SJCRH30 (cell line): Measurements from ENCODE around the gene DAPL1. TPM values are rescaled to one million over a fixed set of nuclear protein-coding genes. Genes with fewer than 3 reads are reported as not detected.
A peak's percentile ranks its signal among the peaks of the same experiment; 100 is the strongest.

Experiments
- DNase-seq, 2 experiments: peaks; one replicate each; pipeline ENCODE4 v3.0.0-alpha.2; 2015 to 2020
- H3K27ac ChIP-seq: fragments of 250-450 bp; sonication (Bioruptor Pico); 2 replicates; pipeline ENCODE4 v1.5.1; 2020; ENCODE audit warnings: mild to moderate bottlenecking, moderate library complexity
- H3K27me3 ChIP-seq: fragments of 250-450 bp; sonication (Bioruptor Pico); 2 replicates; pipeline ENCODE4 v1.5.1; 2020; ENCODE audit warnings: mild to moderate bottlenecking, moderate library complexity
- H3K36me3 ChIP-seq: fragments of 250-450 bp; sonication (Bioruptor Pico); 2 replicates; pipeline ENCODE4 v1.5.1; 2020; ENCODE audit warnings: mild to moderate bottlenecking, moderate library complexity
- H3K4me1 ChIP-seq: fragments of 250-450 bp; sonication (Bioruptor Pico); 2 replicates; pipeline ENCODE4 v1.5.1; 2020; ENCODE audit warnings: mild to moderate bottlenecking, moderate library complexity
- H3K4me3 ChIP-seq: fragments of 250-450 bp; sonication (Bioruptor Pico); 2 replicates; pipeline ENCODE4 v1.5.1; 2020; ENCODE audit warnings: mild to moderate bottlenecking, moderate library complexity
- H3K9me3 ChIP-seq: fragments of 250-450 bp; sonication (Bioruptor Pico); replicated peaks from 2 replicates; pipeline ENCODE4 v1.5.1; 2020; ENCODE audit warnings: mild to moderate bottlenecking, moderate library complexity
- total RNA-seq: library from RNA; depleted of rRNA; stranded (reverse); fragments of >200 nt; shearing (Covaris generic); gene quantifications from 2 replicates; pipeline ENCODE4 v1.2.3, GENCODE V29; 2014

DAPL1 gene
- total RNA-seq, 1 experiment from 2014 or later = not detected

GRCh38 chr2:158796652-158797051 is 1.5 kb downstream of the DAPL1 start:
- no peak for DNase-seq
- H3K27me3 ChIP-seq = peaks cover 3% of the 10 kb centered on the region; the same call in 1 of the 2 replicates
- peaks cover 9% of the 10 kb centered on the region for H3K4me1 ChIP-seq
- no peak overlapping the region for H3K27ac ChIP-seq
- H3K36me3 ChIP-seq = no peaks in the 10 kb centered on the region
- H3K9me3 ChIP-seq = no peaks in the 10 kb centered on the region
- no peak overlapping the region for H3K4me3 ChIP-seq

GRCh38 chr2:158797963-158798700 is 3.0 kb downstream of the DAPL1 start:
- Histone ChIP-seq H3K4me1 (peaks cover 9% of the 10 kb centered on the region), H3K27ac (no peak overlapping the region), H3K36me3 (no peaks in the 10 kb centered on the region), H3K4me3 (no peak overlapping the region), H3K27me3 (peaks cover 3% of the 10 kb centered on the region; the same call in 1 of the 2 replicates), H3K9me3 (no peaks in the 10 kb centered on the region)
- DNase-seq = peak; percentile 61 to 74

- Histone ChIP-seq H3K27me3 (peaks cover 3% of the 10 kb centered on the region; the same call in 1 of the 2 replicates), H3K4me3 (no peak overlapping the region), H3K9me3 (no peaks in the 10 kb centered on the region), H3K36me3 (no peaks in the 10 kb centered on the region), H3K27ac (no peak overlapping the region), H3K4me1 (peaks cover 9% of the 10 kb centered on the region)
- no peak for DNase-seq
Measured at GRCh38 chr2:158799181-158799580, 4.1 kb downstream of the DAPL1 start.

GRCh38 chr2:158803506-158803905 is 8.4 kb downstream of the DAPL1 start:
- Histone ChIP-seq H3K4me1 (peaks cover under 1% of the 10 kb centered on the region; the same call in 1 of the 2 replicates), H3K9me3 (no peaks in the 10 kb centered on the region), H3K27me3 (no peaks in the 10 kb centered on the region), H3K27ac (no peak overlapping the region), H3K4me3 (no peak overlapping the region), H3K36me3 (no peaks in the 10 kb centered on the region)
- no peak for DNase-seq

- DNase-seq = no peak
- H3K36me3 ChIP-seq = no peaks in the 10 kb centered on the region
- no peaks in the 10 kb centered on the region for H3K27me3 ChIP-seq
- no peaks in the 10 kb centered on the region for H3K4me1 ChIP-seq
- no peak overlapping the region for H3K27ac ChIP-seq
- H3K9me3 ChIP-seq = no peaks in the 10 kb centered on the region
- H3K4me3 ChIP-seq = no peak overlapping the region
Measured at GRCh38 chr2:158805255-158805654, 10.1 kb downstream of the DAPL1 start.

- Histone ChIP-seq H3K27ac (no peak overlapping the region), H3K4me3 (no peak overlapping the region), H3K27me3 (no peaks in the 10 kb centered on the region)
Measured at GRCh38 chr2:158805936-158806335, 10.8 kb downstream of the DAPL1 start.

GRCh38 chr2:158806941-158807340 is 11.8 kb downstream of the DAPL1 start:
- Histone ChIP-seq H3K4me1 (no peaks in the 10 kb centered on the region), H3K27ac (no peak overlapping the region), H3K36me3 (no peaks in the 10 kb centered on the region), H3K27me3 (no peaks in the 10 kb centered on the region), H3K4me3 (no peak overlapping the region), H3K9me3 (no peaks in the 10 kb centered on the region)
- no peak for DNase-seq

More at GRCh38 chr2:158805936-158806335, 10.8 kb downstream of the DAPL1 start:
- Histone ChIP-seq H3K4me1 (no peaks in the 10 kb centered on the region), H3K9me3 (no peaks in the 10 kb centered on the region), H3K36me3 (no peaks in the 10 kb centered on the region)
- DNase-seq = no peak

- Histone ChIP-seq H3K4me1 (no peaks in the 10 kb centered on the region), H3K4me3 (no peak overlapping the region), H3K9me3 (no peaks in the 10 kb centered on the region), H3K36me3 (no peaks in the 10 kb centered on the region), H3K27me3 (no peaks in the 10 kb centered on the region), H3K27ac (no peak overlapping the region)
- DNase-seq = no peak
Measured at GRCh38 chr2:158808426-158808825, 13.3 kb downstream of the DAPL1 start.

- Histone ChIP-seq H3K27me3 (no peaks in the 10 kb centered on the region), H3K9me3 (no peaks in the 10 kb centered on the region), H3K36me3 (no peaks in the 10 kb centered on the region), H3K4me3 (no peak overlapping the region), H3K27ac (no peak overlapping the region), H3K4me1 (no peaks in the 10 kb centered on the region)
- DNase-seq = no peak
Measured at GRCh38 chr2:158809816-158810215, 14.7 kb downstream of the DAPL1 start.

GRCh38 chr2:158810731-158811460 is 15.8 kb downstream of the DAPL1 start:
- Histone ChIP-seq H3K9me3 (no peaks in the 10 kb centered on the region), H3K4me3 (no peak overlapping the region), H3K27me3 (no peaks in the 10 kb centered on the region), H3K36me3 (no peaks in the 10 kb centered on the region), H3K4me1 (no peaks in the 10 kb centered on the region), H3K27ac (no peak overlapping the region)
- DNase-seq = no peak

- Histone ChIP-seq H3K27ac (no peak overlapping the region), H3K27me3 (no peaks in the 10 kb centered on the region), H3K4me3 (no peak overlapping the region), H3K36me3 (no peaks in the 10 kb centered on the region), H3K9me3 (no peaks in the 10 kb centered on the region), H3K4me1 (no peaks in the 10 kb centered on the region)
- no peak for DNase-seq
Measured at GRCh38 chr2:158815166-158815565, 20.0 kb downstream of the DAPL1 start.

- Histone ChIP-seq H3K27me3 (no peaks in the 10 kb centered on the region), H3K9me3 (no peaks in the 10 kb centered on the region), H3K4me1 (no peaks in the 10 kb centered on the region), H3K4me3 (no peak overlapping the region), H3K27ac (no peak overlapping the region), H3K36me3 (no peaks in the 10 kb centered on the region)
- DNase-seq = no peak
Measured at GRCh38 chr2:158815658-158816057, 20.5 kb downstream of the DAPL1 start.

GRCh38 chr2:158817588-158817987 is 22.5 kb downstream of the DAPL1 start:
- no peaks in the 10 kb centered on the region for H3K36me3 ChIP-seq
- H3K4me1 ChIP-seq = no peaks in the 10 kb centered on the region
- H3K27me3 ChIP-seq = no peaks in the 10 kb centered on the region
- H3K27ac ChIP-seq = no peak overlapping the region
- no peak overlapping the region for H3K4me3 ChIP-seq
- DNase-seq = no peak
- H3K9me3 ChIP-seq = no peaks in the 10 kb centered on the region

- DNase-seq = no peak
- Histone ChIP-seq H3K27me3 (no peaks in the 10 kb centered on the region), H3K27ac (no peak overlapping the region), H3K36me3 (no peaks in the 10 kb centered on the region), H3K4me3 (no peak overlapping the region), H3K4me1 (no peaks in the 10 kb centered on the region), H3K9me3 (no peaks in the 10 kb centered on the region)
Measured at GRCh38 chr2:158818511-158818910, 23.4 kb downstream of the DAPL1 start.

- Histone ChIP-seq H3K4me1 (no peaks in the 10 kb centered on the region), H3K36me3 (no peaks in the 10 kb centered on the region), H3K27me3 (no peaks in the 10 kb centered on the region), H3K27ac (no peak overlapping the region), H3K4me3 (no peak overlapping the region), H3K9me3 (no peaks in the 10 kb centered on the region)
- DNase-seq = no peak
Measured at GRCh38 chr2:158822193-158822592, 27.1 kb downstream of the DAPL1 start.
